Glutamatergic neuron (in vitro differentiated cells): ENCODE results near the gene MBOAT1. TPM values are rescaled to one million over a fixed set of nuclear protein-coding genes. Genes with fewer than 3 reads are reported as not detected.

ENCODE experiments used
- DNase-seq: peaks from one replicate; pipeline ENCODE4 v3.0.0; 2022
- H3K27ac Mint-ChIP-seq: one replicate; pipeline ENCODE4 v1.8.0; 2020; ENCODE audit warnings: mild to moderate bottlenecking, mixed read lengths, inconsistent platforms; ENCODE audit not compliant: unreplicated experiment
- H3K27me3 Mint-ChIP-seq: one replicate; pipeline ENCODE4 v1.8.0; 2020; ENCODE audit warnings: mild to moderate bottlenecking, moderate library complexity, mixed read lengths, inconsistent platforms; ENCODE audit not compliant: unreplicated experiment
- H3K36me3 Mint-ChIP-seq: one replicate; pipeline ENCODE4 v1.8.0; 2020; ENCODE audit warnings: mild to moderate bottlenecking, mixed read lengths, inconsistent platforms; ENCODE audit not compliant: unreplicated experiment
- H3K4me1 Mint-ChIP-seq: one replicate; pipeline ENCODE4 v1.8.0; 2020; ENCODE audit warnings: mild to moderate bottlenecking, low read depth, mixed read lengths, inconsistent platforms; ENCODE audit not compliant: unreplicated experiment
- H3K4me3 Mint-ChIP-seq: one replicate; pipeline ENCODE4 v1.8.0; 2020; ENCODE audit warnings: mild to moderate bottlenecking, mixed read lengths, inconsistent platforms; ENCODE audit not compliant: unreplicated experiment
- H3K9me3 Mint-ChIP-seq: one replicate; pipeline ENCODE4 v1.8.0; 2020; ENCODE audit warnings: mild to moderate bottlenecking, moderate library complexity, mixed read lengths, inconsistent platforms; ENCODE audit not compliant: unreplicated experiment
- CTCF ChIP-seq: fragments of 200-600 bp; sonication (generic); IDR thresholded peaks from one replicate; pipeline ENCODE4 v1.5.0; 2021; ENCODE audit not compliant: partially characterized antibody, unreplicated experiment
- total RNA-seq: library from RNA; stranded (reverse); fragmentation: NEBNext Ultra II Directional; extraction: Animal tissue kit (Norgen Biotek cat#: 25700); gene quantifications from one replicate; pipeline ENCODE4 v1.2.1, GENCODE V29; 2021; ENCODE audit not compliant: unreplicated experiment

The MBOAT1 gene
- total RNA-seq, 1 donor from 2014 or later = not detected

- Mint-ChIP-seq H3K9me3 (peaks cover 4% of the 10 kb centered on the region), H3K36me3 (no peaks in the 10 kb centered on the region), H3K4me3 (no peak overlapping the region), H3K4me1 (no peaks in the 10 kb centered on the region), H3K27me3 (no peaks in the 10 kb centered on the region), H3K27ac (no peak overlapping the region)
- DNase-seq = no peak
- TF ChIP-seq CTCF = no peak
Observed at GRCh38 chr6:20229881-20230280, 17.6 kb upstream of the MBOAT1 start.

GRCh38 chr6:20227350-20227749 is 15.1 kb upstream of the MBOAT1 start:
- Mint-ChIP-seq H3K27ac (no peak overlapping the region), H3K27me3 (no peaks in the 10 kb centered on the region), H3K4me3 (no peak overlapping the region), H3K4me1 (no peaks in the 10 kb centered on the region), H3K36me3 (no peaks in the 10 kb centered on the region), H3K9me3 (no peaks in the 10 kb centered on the region)
- no peak for TF ChIP-seq CTCF
- DNase-seq = no peak

- TF ChIP-seq CTCF = no peak
- H3K4me1 Mint-ChIP-seq = no peaks in the 10 kb centered on the region
- H3K27me3 Mint-ChIP-seq = no peaks in the 10 kb centered on the region
Observed at GRCh38 chr6:20223141-20223540, 10.9 kb upstream of the MBOAT1 start.

GRCh38 chr6:20221421-20221820 is 9.2 kb upstream of the MBOAT1 start:
- H3K27ac Mint-ChIP-seq = no peak overlapping the region
- DNase-seq = no peak
- H3K9me3 Mint-ChIP-seq = peaks cover 2% of the 10 kb centered on the region
- no peaks in the 10 kb centered on the region for H3K27me3 Mint-ChIP-seq
- H3K36me3 Mint-ChIP-seq = no peaks in the 10 kb centered on the region
- H3K4me3 Mint-ChIP-seq = no peak overlapping the region
- TF ChIP-seq CTCF = no peak
- H3K4me1 Mint-ChIP-seq = no peaks in the 10 kb centered on the region

More at GRCh38 chr6:20223141-20223540, 10.9 kb upstream of the MBOAT1 start:
- no peak for DNase-seq
- Mint-ChIP-seq H3K4me3 (no peak overlapping the region), H3K27ac (no peak overlapping the region), H3K9me3 (no peaks in the 10 kb centered on the region), H3K36me3 (no peaks in the 10 kb centered on the region)

GRCh38 chr6:20220359-20220758 is 8.1 kb upstream of the MBOAT1 start:
- Mint-ChIP-seq H3K27ac (no peak overlapping the region), H3K9me3 (peaks cover 2% of the 10 kb centered on the region), H3K36me3 (no peaks in the 10 kb centered on the region), H3K27me3 (no peaks in the 10 kb centered on the region), H3K4me1 (no peaks in the 10 kb centered on the region), H3K4me3 (no peak overlapping the region)
- no peak for DNase-seq
- TF ChIP-seq CTCF = no peak
